ENCODE measurements around the gene HOATZ. TPM values are rescaled to one million over a fixed set of nuclear protein-coding genes. Genes with fewer than 3 reads are reported as not detected.
A peak's percentile ranks its signal among the peaks of the same experiment; 100 is the strongest.

HOATZ gene
- polyA plus RNA-seq, 1 experiment, result not detected

GRCh38 chr11:111524056-111524455 is 9.5 kb downstream of the HOATZ start:
- CTCF ChIA-PET, result interaction anchor here (0.8 kb wide), 1 partner anchor 70 kb away, joined by 4 read pairs; no protein-coding TSS in a partner anchor
- H3K4me3 ChIP-seq (ENCODE audit: low read depth, low read length), result no peak overlapping the region
- H3K36me3 ChIP-seq (ENCODE audit: control insufficient read depth, insufficient read depth, low read length), result no peaks in the 10 kb centered on the region
- no peak for DNase-seq (ENCODE audit: low read depth)
- no peaks in the 10 kb centered on the region for H3K27me3 ChIP-seq (ENCODE audit: control insufficient read depth, insufficient read depth, low read length)
- POLR2A ChIA-PET, result no interaction called here
- no peak for TF ChIP-seq CTCF (IDR thresholded peaks at IDR 0.05; ENCODE audit: insufficient read depth, low read depth, low read length)

- TF ChIP-seq CTCF (IDR thresholded peaks at IDR 0.05; ENCODE audit: insufficient read depth, low read depth, low read length), result no peak
- no peak overlapping the region for H3K4me3 ChIP-seq (ENCODE audit: low read depth, low read length)
- CTCF ChIA-PET, result no interaction called here
- H3K27me3 ChIP-seq (ENCODE audit: control insufficient read depth, insufficient read depth, low read length), result no peaks in the 10 kb centered on the region
- POLR2A ChIA-PET, result no interaction called here
- DNase-seq (ENCODE audit: low read depth), result no peak
- no peaks in the 10 kb centered on the region for H3K36me3 ChIP-seq (ENCODE audit: control insufficient read depth, insufficient read depth, low read length)
Observed at GRCh38 chr11:111525456-111525855, 10.9 kb downstream of the HOATZ start.

GRCh38 chr11:111526501-111526900 is 11.9 kb downstream of the HOATZ start:
- CTCF ChIA-PET, result interaction anchor here (0.9 kb wide), 1 partner anchor 13 kb away, joined by 3 read pairs; no protein-coding TSS in a partner anchor

GRCh38 chr11:111527279-111527678 is 12.7 kb downstream of the HOATZ start:
- CTCF ChIA-PET, result no interaction called here

More at GRCh38 chr11:111526501-111526900, 11.9 kb downstream of the HOATZ start:
- Histone ChIP-seq H3K36me3 (ENCODE audit: control insufficient read depth, insufficient read depth, low read length) (no peaks in the 10 kb centered on the region), H3K27me3 (ENCODE audit: control insufficient read depth, insufficient read depth, low read length) (no peaks in the 10 kb centered on the region), H3K4me3 (ENCODE audit: low read depth, low read length) (no peak overlapping the region)
- DNase-seq (ENCODE audit: low read depth), result no peak
- no peak for TF ChIP-seq CTCF (IDR thresholded peaks at IDR 0.05; ENCODE audit: insufficient read depth, low read depth, low read length)
- POLR2A ChIA-PET, result no interaction called here

GRCh38 chr11:111528557-111528956 is 14.0 kb downstream of the HOATZ start:
- POLR2A ChIA-PET, result no interaction called here
- 0 out of 2 replicates have a peak, but pooled peaks have one; percentile 12 for TF ChIP-seq CTCF (IDR thresholded peaks at IDR 0.05; ENCODE audit: insufficient read depth, low read depth, low read length)

More at GRCh38 chr11:111527279-111527678, 12.7 kb downstream of the HOATZ start:
- DNase-seq (ENCODE audit: low read depth), result no peak
- H3K36me3 ChIP-seq (ENCODE audit: control insufficient read depth, insufficient read depth, low read length), result no peaks in the 10 kb centered on the region
- TF ChIP-seq CTCF (IDR thresholded peaks at IDR 0.05; ENCODE audit: insufficient read depth, low read depth, low read length), result no peak
- POLR2A ChIA-PET, result no interaction called here
- H3K4me3 ChIP-seq (ENCODE audit: low read depth, low read length), result no peak overlapping the region
- no peaks in the 10 kb centered on the region for H3K27me3 ChIP-seq (ENCODE audit: control insufficient read depth, insufficient read depth, low read length)

More at GRCh38 chr11:111528557-111528956, 14.0 kb downstream of the HOATZ start:
- Histone ChIP-seq H3K27me3 (ENCODE audit: control insufficient read depth, insufficient read depth, low read length) (no peaks in the 10 kb centered on the region), H3K4me3 (ENCODE audit: low read depth, low read length) (no peak overlapping the region), H3K36me3 (ENCODE audit: control insufficient read depth, insufficient read depth, low read length) (no peaks in the 10 kb centered on the region)
- CTCF ChIA-PET, result interaction anchor here (0.7 kb wide), 1 partner anchor 314 kb away, joined by 3 read pairs; no protein-coding TSS in a partner anchor
- no peak for DNase-seq (ENCODE audit: low read depth)

Data from BJ (cell line).